NCI-H2081 (cell line): Measurements from ENCODE around the gene MYO9A.

Experiments used
- DNase-seq, 2 experiments: peaks; one replicate each; lab custom pipeline; 2025; lab: John Stamatoyannopoulos, UW

Gene MYO9A

GRCh38 chr15:72118017-72118978 is at the start of gene MYO9A, which contains the start of gene SENP8:
Gene MYO9A, minus strand, starts transcription at chr15:72118150. Its CDS starts 71,587 bp downstream, at chr15:72046563.
Gene SENP8, plus strand, starts transcription at chr15:72118403. Its CDS starts 21,221 bp downstream, at chr15:72139624.
- DNase-seq, result peak; percentile 97 to 98

- DNase-seq, result no peak
These were observed 49.5 kb upstream of the MYO9A start for GRCh38 chr15:72167445-72167844.

- DNase-seq, result no peak
These were observed 48.9 kb upstream of the MYO9A start for GRCh38 chr15:72166716-72167417.

GRCh38 chr15:72163719-72164118 is 45.8 kb upstream of the MYO9A start:
- no peak for DNase-seq

- no peak for DNase-seq
These were observed 44.6 kb upstream of the MYO9A start for GRCh38 chr15:72162569-72162968.

GRCh38 chr15:72161361-72162132 is 43.6 kb upstream of the MYO9A start:
- no peak for DNase-seq

- DNase-seq, result no peak
These were observed 42.8 kb upstream of the MYO9A start for GRCh38 chr15:72160696-72161245.

GRCh38 chr15:72156928-72157327 is 39.0 kb upstream of the MYO9A start:
- no peak for DNase-seq

GRCh38 chr15:72155635-72156616 is 38.0 kb upstream of the MYO9A start:
- DNase-seq, result peak; percentile 82 to 86

- peak in 1 of 2 experiments; percentile 41 for DNase-seq
These were observed 37.2 kb upstream of the MYO9A start for GRCh38 chr15:72155003-72155621.

GRCh38 chr15:72154316-72154715 is 36.4 kb upstream of the MYO9A start:
- no peak for DNase-seq

GRCh38 chr15:72153269-72154000 is 35.5 kb upstream of the MYO9A start:
- DNase-seq, result no peak

- DNase-seq, result no peak
These were observed 29.5 kb upstream of the MYO9A start for GRCh38 chr15:72147418-72147817.

GRCh38 chr15:72146934-72147333 is 29.0 kb upstream of the MYO9A start:
- DNase-seq, result no peak

GRCh38 chr15:72146221-72146620 is 28.3 kb upstream of the MYO9A start:
- no peak for DNase-seq

- DNase-seq, result no peak
These were observed 23.5 kb upstream of the MYO9A start for GRCh38 chr15:72141171-72142084.

- no peak for DNase-seq
These were observed 22.1 kb upstream of the MYO9A start for GRCh38 chr15:72140088-72140487.

- DNase-seq, result no peak
These were observed 21.7 kb upstream of the MYO9A start for GRCh38 chr15:72139667-72140066.
